CD4-positive, alpha-beta T cell (primary cell): ENCODE results near the gene VPS37C. TPM values are rescaled to one million over a fixed set of nuclear protein-coding genes. Genes with fewer than 3 reads are reported as not detected.

Source experiments
- ATAC-seq: fragments of 200-7000 bp; cut with Tn5 transposase; one replicate; pipeline ENCODE4 v1.10.0; 2022; ENCODE audit warnings: mild to moderate bottlenecking; ENCODE audit not compliant: poor library complexity
- CTCF ChIA-PET: fragments of 350-600 bp; sonication (Branson Sonifier 250); formaldehyde crosslinking; loops from one replicate; lab custom pipeline; 2021; ENCODE audit warnings: antibody characterized with exemption, inconsistent platforms; lab: Charles Lee
- POLR2A ChIA-PET: fragments of 350-600 bp; sonication (Branson Sonifier 250); formaldehyde crosslinking; loops from one replicate; lab custom pipeline; 2021; ENCODE audit warnings: antibody characterized with exemption, inconsistent platforms; lab: Charles Lee
- DNase-seq, 14 experiments: peaks; one replicate each; pipeline ENCODE4 v3.0.0-alpha.2; 2013 to 2020; ENCODE audit warnings: mixed read lengths in 2 of 14
- H3K27ac ChIP-seq, 2 donors: one replicate each; pipeline versions ENCODE4 v1.5.1 to v1.7.0; 2013; ENCODE audit warnings: low read length in 2 of 2, low read depth in 1 of 2, mild to moderate bottlenecking in 1 of 2
- H3K27me3 ChIP-seq, 2 experiments: 1 replicate in 1 of 2; 2 replicates in 1 of 2; pipeline versions ENCODE4 v1.6.1 to v1.7.0; 2013; ENCODE audit warnings: low read length in 2 of 2, control low read depth in 1 of 2, mild to moderate bottlenecking in 1 of 2, moderate library complexity in 1 of 2; ENCODE audit not compliant: insufficient read depth in 2 of 2, control insufficient read depth in 1 of 2
- H3K36me3 ChIP-seq: one replicate; pipeline ENCODE4 v1.6.1; 2013; ENCODE audit warnings: low read length, control low read depth; ENCODE audit not compliant: insufficient read depth
- H3K4me1 ChIP-seq: one replicate; pipeline ENCODE4 v1.6.1; 2013; ENCODE audit warnings: low read length, control low read depth; ENCODE audit not compliant: insufficient read depth
- H3K4me3 ChIP-seq: one replicate; pipeline ENCODE4 v1.5.1; 2013; ENCODE audit warnings: mild to moderate bottlenecking, low read length, moderate library complexity
- H3K9me3 ChIP-seq, 2 experiments: 1 replicate in 1 of 2; 2 replicates in 1 of 2; pipeline versions ENCODE4 v1.6.1 to v1.7.0; 2013; ENCODE audit warnings: low read length in 2 of 2, mild to moderate bottlenecking in 2 of 2, control low read depth in 1 of 2, moderate library complexity in 1 of 2; ENCODE audit not compliant: control insufficient read depth in 1 of 2, insufficient read depth in 1 of 2
- H3K27ac Mint-ChIP-seq: one replicate; pipeline ENCODE4 v1.8.0; 2020; ENCODE audit warnings: mixed read lengths
- H3K27me3 Mint-ChIP-seq: one replicate; pipeline ENCODE4 v1.8.0; 2021; ENCODE audit warnings: mixed read lengths
- H3K36me3 Mint-ChIP-seq: one replicate; pipeline ENCODE4 v1.8.0; 2021; ENCODE audit warnings: low read depth, mixed read lengths
- H3K4me1 Mint-ChIP-seq: one replicate; pipeline ENCODE4 v1.8.0; 2021; ENCODE audit warnings: low read depth, mixed read lengths
- H3K4me3 Mint-ChIP-seq: one replicate; pipeline ENCODE4 v1.8.0; 2020; ENCODE audit warnings: mild to moderate bottlenecking, mixed read lengths
- H3K9me3 Mint-ChIP-seq: one replicate; pipeline ENCODE4 v1.8.0; 2020; ENCODE audit warnings: mixed read lengths
- CTCF ChIP-seq: fragments of 200-600 bp; IDR thresholded peaks from one replicate; pipeline ENCODE4 v1.8.0; 2022; ENCODE audit warnings: antibody characterized with exemption, mild to moderate bottlenecking
- intact Hi-C, 2 experiments: fragments of 100-400 bp; cut with DNase I in 1 of 2; cut with micrococcal nuclease in 1 of 2; formaldehyde crosslinking; loops; one replicate each; pipeline versions ENCODE4 v1.15.1 to v1.9.0; 2023 to 2025; cut with DNase I, micrococcal nuclease
- total RNA-seq, 174 experiments: library from RNA in 2 of 174; stranded (reverse) in 2 of 174; gene quantifications; one replicate each; pipeline ENCODE4 v1.2.3 and lab custom pipeline; 2021 to 2026

Gene VPS37C
- total RNA-seq, 2 experiments from 2014 or later, result 1.8 to 2.0 TPM

- ATAC-seq, result no peak
- Histone ChIP-seq H3K4me1 (peaks cover 78% of the 10 kb centered on the region), H3K27ac (peak overlapping the region; percentile 64 to 74), H3K9me3 (no peaks in the 10 kb centered on the region), H3K27me3 (no peaks in the 10 kb centered on the region), H3K36me3 (peaks cover 98% of the 10 kb centered on the region), H3K4me3 (no peak overlapping the region)
- intact Hi-C loops, result loop anchor here in 1 of 2 experiments (2.0 kb wide), 1 partner anchor 15 kb away; no protein-coding TSS in a partner anchor
- ChIA-PET CTCF (interaction anchor here (0.7 to 3.0 kb wide), 3 partner anchors 9 to 43 kb away, joined by 3 to 11 read pairs (median 6); no protein-coding TSS in a partner anchor), POLR2A (interaction anchor here (1.3 to 5.2 kb wide), 11 partner anchors 8 to 206 kb away, joined by 3 to 48 read pairs (median 8); partner anchors contain the start of genes CD5 and TMEM109)
- Mint-ChIP-seq H3K27ac (peak overlapping the region; percentile 95), H3K4me1 (peaks cover 80% of the 10 kb centered on the region), H3K4me3 (peak overlapping the region; percentile 87), H3K9me3 (no peaks in the 10 kb centered on the region), H3K36me3 (peaks cover 100% of the 10 kb centered on the region), H3K27me3 (no peaks in the 10 kb centered on the region)
- no peak for DNase-seq
- no peak for TF ChIP-seq CTCF
Measured at GRCh38 chr11:61119571-61119970, 41.7 kb downstream of the VPS37C start.

- no peaks in the 10 kb centered on the region for H3K9me3 ChIP-seq
- Mint-ChIP-seq H3K9me3 (no peaks in the 10 kb centered on the region), H3K36me3 (peaks cover 100% of the 10 kb centered on the region), H3K4me3 (peak overlapping the region; percentile 87), H3K4me1 (peaks cover 80% of the 10 kb centered on the region), H3K27ac (peak overlapping the region; percentile 95), H3K27me3 (no peaks in the 10 kb centered on the region)
- peak overlapping the region; percentile 64 to 74 for H3K27ac ChIP-seq
- POLR2A ChIA-PET, result interaction anchor here (1.0 to 4.4 kb wide), 8 partner anchors 11 to 205 kb away, joined by 3 to 22 read pairs (median 6); partner anchors contain the start of gene TMEM109
- peaks cover 98% of the 10 kb centered on the region for H3K36me3 ChIP-seq
- CTCF ChIA-PET, result interaction anchor here (3.0 kb wide), 1 partner anchor 9 kb away, joined by 11 read pairs; no protein-coding TSS in a partner anchor
- DNase-seq (no peak), ATAC-seq (no peak)
- no peak for TF ChIP-seq CTCF
- H3K4me3 ChIP-seq, result no peak overlapping the region
- H3K4me1 ChIP-seq, result peaks cover 83% of the 10 kb centered on the region
- intact Hi-C loops, result loop anchor here in 1 of 2 experiments (2.0 kb wide), 1 partner anchor 14 kb away; no protein-coding TSS in a partner anchor
- no peaks in the 10 kb centered on the region for H3K27me3 ChIP-seq
Measured at GRCh38 chr11:61119055-61119454, 42.2 kb downstream of the VPS37C start.

- intact Hi-C loops, result loop anchor here in 1 of 2 experiments (2.0 kb wide), 1 partner anchor 14 kb away; no protein-coding TSS in a partner anchor
- Histone ChIP-seq H3K36me3 (peaks cover 98% of the 10 kb centered on the region), H3K27me3 (no peaks in the 10 kb centered on the region), H3K27ac (peak overlapping the region; percentile 54 to 74), H3K9me3 (no peaks in the 10 kb centered on the region), H3K4me3 (no peak overlapping the region), H3K4me1 (peaks cover 87% of the 10 kb centered on the region)
- Mint-ChIP-seq H3K4me3 (peak overlapping the region; percentile 87), H3K4me1 (peaks cover 83% of the 10 kb centered on the region), H3K36me3 (peaks cover 98% of the 10 kb centered on the region), H3K27me3 (no peaks in the 10 kb centered on the region), H3K9me3 (no peaks in the 10 kb centered on the region), H3K27ac (peak overlapping the region; percentile 95)
- ChIA-PET CTCF (interaction anchor here (0.5 kb wide), 1 partner anchor 58 kb away, joined by 3 read pairs; no protein-coding TSS in a partner anchor), POLR2A (interaction anchor here (0.9 to 4.4 kb wide), 10 partner anchors 9 to 132 kb away, joined by 3 to 22 read pairs (median 4); no protein-coding TSS in a partner anchor)
- no peak for ATAC-seq
- DNase-seq, result no peak
- no peak for TF ChIP-seq CTCF
Measured at GRCh38 chr11:61118406-61118805, 42.8 kb downstream of the VPS37C start.
